CD4-positive, alpha-beta T cell treated with Interleukin-4 for 4 hours (primary cell): ENCODE results near the gene KCNC2.
"Not testable (repeated sequence)": the region's sequence is repeated elsewhere in the genome, so short reads cannot be mapped to it uniquely, and the experiment has no call there.

Experiments
- DNase-seq: peaks from one replicate; pipeline ENCODE4 v3.0.0-alpha.2; 2020

The KCNC2 gene

DNA sequence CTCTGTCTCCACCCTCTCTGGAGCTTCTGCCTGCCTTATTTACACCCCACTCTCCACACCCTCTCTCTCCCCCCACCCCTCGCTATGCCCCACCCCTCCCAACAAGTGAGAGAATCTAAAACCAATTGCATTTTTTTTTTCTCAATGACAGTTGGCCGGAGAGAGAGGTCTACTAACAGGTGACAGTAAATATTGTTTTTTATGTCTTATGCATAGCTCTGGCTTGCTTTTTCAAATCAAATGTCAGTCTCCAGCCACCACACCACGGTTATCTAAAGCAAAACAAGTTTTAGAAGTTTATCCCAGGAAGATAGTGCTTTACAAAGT is at the start of gene KCNC2:
TSS of gene KCNC2 (minus strand) at position 28 of the 327 bp plus-strand sequence.
- no peak for DNase-seq

GRCh38 chr12:75259143-75259542 is 49.5 kb upstream of the KCNC2 start:
- DNase-seq, result no peak

GRCh38 chr12:75257510-75257909 is 47.9 kb upstream of the KCNC2 start:
- peak; percentile 12 for DNase-seq

DNA sequence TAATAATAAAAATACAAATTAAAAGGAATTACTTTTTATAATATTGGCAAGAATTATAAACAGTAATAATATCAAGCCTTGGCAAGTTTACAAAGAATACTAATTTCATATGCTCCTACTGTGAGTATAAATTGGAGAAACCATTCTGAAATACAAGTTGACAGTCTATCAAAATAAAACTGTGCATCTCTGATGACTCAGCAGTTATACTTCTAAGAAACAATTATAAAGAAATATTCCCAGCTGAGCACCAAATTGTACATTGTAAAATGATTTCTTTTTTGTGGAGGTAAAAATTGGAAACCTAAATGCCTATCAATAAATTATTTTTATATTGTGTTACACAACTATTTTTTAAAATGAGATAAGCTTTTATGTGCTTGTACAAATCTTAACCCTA is 35.5 kb upstream of the KCNC2 start:
- DNase-seq, result no peak

GRCh38 chr12:75239987-75240386 is 30.3 kb upstream of the KCNC2 start:
- DNase-seq, result no peak

DNA sequence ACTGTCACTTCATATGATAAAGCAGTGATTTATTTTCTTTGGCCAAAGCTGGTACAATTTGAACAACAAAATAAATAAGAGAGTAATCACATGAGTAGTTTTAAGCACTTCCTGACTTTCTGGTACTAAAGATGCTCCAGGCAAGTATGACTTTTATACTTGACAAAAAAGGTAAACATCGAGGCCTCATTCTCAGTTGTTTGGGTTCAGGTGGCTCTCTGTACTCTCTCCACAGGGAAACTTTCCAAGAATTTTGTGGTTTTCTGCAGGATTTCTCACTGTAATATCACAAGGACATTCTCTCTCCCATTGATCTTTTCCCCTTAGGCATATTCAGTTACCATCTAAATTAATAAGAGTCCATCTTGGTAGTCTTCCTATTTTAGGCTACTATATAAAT is 26.6 kb upstream of the KCNC2 start:
- no peak for DNase-seq

GRCh38 chr12:75227132-75227531 is 17.5 kb upstream of the KCNC2 start:
- DNase-seq, result no peak

DNA sequence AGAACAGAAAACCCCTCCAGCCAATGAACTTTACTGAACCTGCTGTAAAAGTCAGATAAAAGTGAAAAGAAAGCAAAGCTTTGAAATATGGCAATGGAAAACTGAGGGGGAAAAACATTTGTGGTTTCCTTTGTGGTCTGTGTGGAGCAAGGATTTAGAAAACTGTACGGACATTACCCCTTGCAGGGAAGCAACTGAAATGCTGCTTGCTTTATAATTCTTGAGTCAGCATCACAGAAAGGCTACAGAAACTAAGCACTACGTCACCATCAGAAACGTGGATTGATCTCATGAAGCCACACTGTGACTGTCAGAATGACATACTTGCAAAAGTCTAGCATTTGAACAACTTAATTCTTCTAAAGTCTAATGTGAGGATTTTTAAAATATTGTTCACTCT is 2.4 kb upstream of the KCNC2 start:
- DNase-seq, result no peak

- no peak for DNase-seq
These were observed 505 bp downstream of the KCNC2 start for GRCh38 chr12:75208856-75209811.

- DNase-seq, result no peak
These were observed 2.1 kb downstream of the KCNC2 start for GRCh38 chr12:75207338-75208083.

DNA sequence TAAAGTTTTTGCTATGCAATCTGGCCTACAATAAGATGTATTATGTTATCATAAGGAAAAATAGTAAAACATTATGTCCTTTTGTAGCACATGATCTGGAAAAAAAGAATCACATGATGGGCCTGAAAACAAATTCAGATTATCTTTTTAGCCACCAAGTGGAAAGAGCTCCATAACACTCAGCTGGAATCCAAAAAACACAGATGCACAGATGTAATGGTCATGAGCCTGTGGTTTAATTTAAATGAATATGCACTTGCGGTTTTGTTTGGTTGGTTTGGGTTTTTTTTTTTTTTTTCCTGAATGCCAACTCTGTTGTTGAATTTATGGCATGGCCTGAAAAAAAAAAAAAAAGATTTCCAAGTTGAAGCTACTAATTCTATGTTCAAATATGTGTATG is 4.1 kb downstream of the KCNC2 start:
- DNase-seq, result no peak

DNA sequence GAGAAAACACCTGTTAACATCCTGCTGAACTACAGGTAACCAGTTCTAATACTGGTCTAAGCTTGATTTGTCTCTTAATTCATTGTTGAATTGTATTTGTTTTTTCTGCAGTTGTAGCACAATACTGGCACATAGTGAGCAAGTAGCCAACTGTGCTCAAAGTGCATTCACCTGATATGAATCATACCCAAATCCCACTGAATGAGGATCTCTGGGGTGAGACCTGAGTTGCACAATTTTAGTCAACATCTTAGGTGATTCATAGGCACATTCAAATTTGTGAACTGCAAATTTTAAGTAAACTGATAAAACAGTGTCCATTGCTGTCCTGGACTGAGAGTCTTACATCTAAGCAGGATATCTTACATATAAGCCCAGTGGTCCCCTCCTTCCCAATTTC is 12.8 kb downstream of the KCNC2 start:
- DNase-seq, result no peak

- no peak for DNase-seq
These were observed 13.2 kb downstream of the KCNC2 start for GRCh38 chr12:75196408-75196807.

DNA sequence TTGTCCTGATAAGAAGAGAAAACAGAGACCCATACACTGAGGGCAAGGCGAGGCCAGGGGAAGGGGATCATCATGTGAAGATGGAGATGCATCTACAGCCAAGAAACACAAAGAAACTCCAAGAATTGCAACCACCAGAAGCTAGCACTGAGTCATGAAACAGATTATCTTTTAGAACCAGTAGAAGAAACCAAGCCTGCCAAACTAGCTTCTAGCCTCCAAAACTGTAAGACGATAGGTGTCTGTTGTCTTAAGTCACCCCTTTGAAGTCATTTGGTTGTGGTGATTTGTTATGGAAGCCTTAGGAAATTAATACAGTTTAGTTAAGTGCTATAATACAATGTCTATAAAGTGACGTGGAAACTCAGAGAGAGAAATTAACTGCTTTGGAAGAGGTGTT is 15.4 kb downstream of the KCNC2 start:
- no peak for DNase-seq

DNA sequence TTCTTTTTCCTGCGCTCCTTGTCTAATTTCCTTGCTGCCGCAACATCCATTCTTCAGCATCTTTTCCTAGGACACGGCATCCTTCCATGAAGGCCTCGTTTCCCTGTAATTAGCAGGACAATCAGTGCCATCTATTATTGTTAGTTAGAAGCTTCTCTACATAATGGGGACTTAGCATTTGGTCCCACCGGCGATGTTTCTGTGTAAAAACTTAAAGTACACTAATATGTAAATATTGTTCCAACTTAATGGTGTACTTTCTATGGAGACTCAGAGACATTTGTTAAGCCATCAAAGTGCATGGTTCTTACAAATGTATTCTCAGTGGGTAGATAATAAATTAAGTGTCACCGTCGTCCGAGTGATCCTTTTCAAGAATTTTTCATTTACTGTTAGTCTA is 17.4 kb downstream of the KCNC2 start:
- no peak for DNase-seq

DNA sequence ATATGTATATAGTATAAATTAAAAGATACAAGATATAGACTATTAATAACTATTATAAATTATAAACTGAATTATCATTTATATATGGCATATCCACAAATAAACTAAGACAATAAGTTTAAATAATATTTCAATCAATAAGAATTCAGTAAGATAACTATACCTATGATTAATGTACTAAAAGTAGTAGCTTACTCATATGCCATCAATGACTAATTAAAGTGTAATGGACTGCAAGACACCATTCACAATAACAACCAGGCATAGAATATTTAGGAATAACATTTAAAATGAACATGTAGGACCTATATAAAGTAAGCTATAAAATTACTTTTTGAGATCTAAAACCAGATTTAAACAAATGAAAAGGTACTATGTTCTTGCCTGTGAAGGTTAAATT is 18.8 kb downstream of the KCNC2 start:
- DNase-seq, result no peak

GRCh38 chr12:75185881-75186280 is 23.8 kb downstream of the KCNC2 start:
- not testable (repeated sequence) for DNase-seq

DNA sequence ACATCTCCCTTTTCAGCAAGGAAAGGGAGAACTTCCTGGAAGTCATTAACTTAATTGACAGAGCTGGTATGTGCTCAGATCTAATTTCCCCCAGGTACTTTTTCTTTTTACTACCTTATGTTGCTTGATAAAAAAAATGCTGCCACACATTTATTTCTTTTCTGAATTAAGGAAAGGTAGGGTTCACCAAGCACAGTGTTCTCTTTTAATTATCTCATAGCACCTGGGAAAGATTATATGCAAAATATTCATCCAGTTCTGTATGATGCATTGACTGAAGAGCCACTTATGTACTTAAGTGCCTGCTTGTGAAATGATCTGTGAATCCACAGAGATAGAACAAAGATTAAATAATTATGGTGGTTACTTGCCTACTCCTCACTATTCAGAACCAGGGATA is 25.1 kb downstream of the KCNC2 start:
- DNase-seq, result no peak

DNA sequence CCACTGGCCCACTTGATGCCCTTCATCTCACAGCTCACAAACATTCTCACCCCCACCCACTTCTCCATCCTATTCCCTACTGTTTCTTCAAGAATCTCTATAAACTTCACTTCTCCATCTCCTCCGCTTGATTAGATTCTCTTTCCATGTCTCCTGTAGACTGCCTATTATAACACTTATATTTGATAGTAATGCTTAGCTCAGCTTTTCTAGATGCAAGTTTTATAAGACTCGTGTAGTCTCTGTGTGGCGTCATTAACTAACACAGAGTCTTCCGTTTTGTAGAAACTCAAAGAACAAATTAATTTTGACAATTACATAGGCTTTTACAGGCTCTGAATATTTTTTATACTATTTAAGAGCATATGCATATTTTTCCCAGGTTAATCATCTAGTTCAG is 25.7 kb downstream of the KCNC2 start:
- no peak for DNase-seq

- no peak for DNase-seq
These were observed 31.6 kb downstream of the KCNC2 start for GRCh38 chr12:75177997-75178396.

DNA sequence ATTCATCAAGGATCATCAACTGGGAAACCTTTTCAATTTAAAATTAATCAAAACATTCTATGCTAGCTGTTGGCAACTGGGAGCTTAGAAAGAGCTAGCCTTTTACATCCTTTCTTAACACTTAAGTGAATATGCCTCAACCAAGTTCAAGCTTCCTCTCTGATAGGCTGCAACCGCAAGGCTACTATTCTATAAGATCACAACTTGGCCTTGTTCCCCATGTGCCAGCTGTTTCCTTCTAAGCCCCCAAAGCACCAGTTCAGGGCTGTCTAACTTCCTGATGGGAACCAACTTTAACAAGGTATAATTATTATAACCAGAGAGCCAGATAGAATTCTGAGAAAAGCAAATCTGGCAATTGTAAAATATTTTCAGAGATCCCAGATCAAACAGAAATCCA is 37.0 kb downstream of the KCNC2 start:
- no peak for DNase-seq

DNA sequence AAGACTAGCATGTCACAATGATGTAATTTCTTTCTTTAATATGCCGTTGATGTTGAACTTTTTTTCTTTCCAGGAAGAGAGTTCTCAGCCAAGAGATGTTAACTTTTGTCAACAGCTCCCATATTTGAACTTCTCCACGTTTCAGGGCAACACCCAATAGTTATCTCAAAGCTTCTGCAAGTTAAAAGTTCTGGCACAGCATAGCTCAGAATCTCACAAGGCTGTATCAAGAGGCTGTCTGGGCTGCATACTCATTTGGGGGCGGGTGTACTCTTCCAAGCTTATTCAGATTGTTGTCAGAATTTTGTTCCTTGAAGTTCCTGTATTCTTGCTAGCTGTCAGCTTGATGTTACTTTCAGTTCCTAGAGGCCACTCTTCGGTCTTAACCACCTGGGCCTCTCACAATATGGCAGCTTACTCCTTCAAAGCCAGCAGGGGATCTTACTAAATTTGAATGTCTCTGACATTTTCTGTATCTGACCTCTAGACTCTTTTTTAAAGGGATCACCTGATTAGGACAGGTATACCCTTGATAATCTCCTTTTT is 38.9 kb downstream of the KCNC2 start:
- DNase-seq, result no peak

DNA sequence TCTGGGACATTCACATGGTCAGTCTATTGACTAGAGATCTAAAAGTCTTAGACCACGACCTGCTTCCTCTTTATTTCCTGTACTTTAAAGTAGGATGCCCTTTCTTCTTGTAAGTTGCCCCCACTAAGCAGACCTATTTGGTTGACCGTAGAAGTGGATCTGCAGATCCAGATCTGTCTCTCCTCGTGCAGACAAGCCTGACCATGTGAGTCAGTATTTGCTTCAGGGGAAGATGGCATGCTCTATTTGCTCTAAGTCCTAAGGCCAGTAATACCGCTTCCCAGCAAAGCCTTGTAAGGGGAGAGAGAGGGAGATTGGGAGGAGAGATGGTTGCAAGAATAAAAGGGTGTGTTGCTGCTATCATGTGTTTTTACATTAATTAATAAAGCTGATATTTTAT is 46.8 kb downstream of the KCNC2 start:
- DNase-seq, result no peak

GRCh38 chr12:75161488-75161887 is 48.2 kb downstream of the KCNC2 start:
- no peak for DNase-seq
